ENCODE measurements around the gene CCDC33. TPM values are rescaled to one million over a fixed set of nuclear protein-coding genes. Genes with fewer than 3 reads are reported as not detected.

CCDC33 gene
- total RNA-seq, 1 experiment from 2014 or later: 10.6 TPM

DNA sequence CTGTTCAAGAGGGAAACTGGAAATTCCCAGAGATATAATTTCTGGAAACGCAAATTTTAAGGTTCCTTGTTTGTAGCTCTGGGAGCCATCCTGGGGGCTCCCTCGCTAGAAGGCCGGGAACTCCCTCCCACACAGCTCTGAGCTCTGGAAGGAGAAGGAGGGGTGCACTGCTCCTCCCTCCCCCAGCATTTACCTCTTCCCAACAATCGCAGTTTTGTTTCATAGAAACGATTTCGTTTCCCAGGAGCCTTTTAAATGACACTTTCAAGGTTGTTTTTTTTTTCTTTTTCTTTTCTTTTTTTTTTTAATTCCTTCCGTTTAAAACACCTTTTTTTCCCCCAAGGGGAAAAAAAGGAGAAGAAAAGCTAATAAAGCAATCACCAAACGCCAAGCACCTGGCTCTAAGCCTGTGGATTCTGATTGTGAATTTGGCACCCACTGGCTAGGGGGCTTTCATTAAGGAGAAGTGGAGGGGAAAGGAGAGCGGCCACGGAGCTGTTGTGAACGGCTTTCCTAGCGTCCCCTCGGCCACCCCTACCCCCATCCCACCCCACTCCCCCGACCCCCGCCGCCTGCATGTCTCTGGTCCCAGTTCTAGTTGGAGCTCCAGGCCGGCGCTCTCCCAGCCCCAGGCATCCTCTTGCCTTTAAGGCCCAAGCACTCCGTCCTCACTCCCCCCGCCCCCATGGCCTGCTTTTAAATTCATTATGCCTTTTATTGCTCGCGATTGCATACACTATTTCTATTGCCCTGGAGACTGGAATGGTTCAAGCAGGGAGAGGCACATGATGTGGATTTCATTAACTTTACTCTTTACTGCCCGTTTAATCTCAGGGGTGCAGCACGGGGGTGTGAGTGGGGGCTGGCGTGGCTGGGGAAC, 13.6 kb upstream of the CCDC33 start:
- H3K4me3 Mint-ChIP-seq: peak overlapping the region; percentile 49
- DNase-seq (ENCODE audit: low spot score) (no peak), ATAC-seq (no peak)
- peaks cover 54% of the 10 kb centered on the region for H3K4me1 Mint-ChIP-seq
- TF ChIP-seq JUN (CRISPR knock-in tag; IDR thresholded peaks at IDR 0.05) (no peak), PRRX2 (CRISPR knock-in tag; IDR thresholded peaks at IDR 0.05) (no peak), HMGA2 (CRISPR knock-in tag; IDR thresholded peaks at IDR 0.05) (no peak), IRF2 (CRISPR knock-in tag; IDR thresholded peaks at IDR 0.05; ENCODE audit: borderline replicate concordance, low read depth) (no peak), ZNF121 (CRISPR knock-in tag; IDR thresholded peaks at IDR 0.05) (no peak), ZNF219 (CRISPR knock-in tag; IDR thresholded peaks at IDR 0.05; ENCODE audit: borderline replicate concordance) (no peak), SOX15 (CRISPR knock-in tag; IDR thresholded peaks at IDR 0.05) (no peak), NR1H2 (CRISPR knock-in tag; IDR thresholded peaks at IDR 0.05) (no peak), ZNF232 (CRISPR knock-in tag; IDR thresholded peaks at IDR 0.05) (no peak), RORB (CRISPR knock-in tag; IDR thresholded peaks at IDR 0.05) (no peak), CREM (CRISPR knock-in tag; IDR thresholded peaks at IDR 0.05) (no peak), SMAD4 (CRISPR knock-in tag; IDR thresholded peaks at IDR 0.05) (no peak)
- TF ChIP-seq, protein P1, sequence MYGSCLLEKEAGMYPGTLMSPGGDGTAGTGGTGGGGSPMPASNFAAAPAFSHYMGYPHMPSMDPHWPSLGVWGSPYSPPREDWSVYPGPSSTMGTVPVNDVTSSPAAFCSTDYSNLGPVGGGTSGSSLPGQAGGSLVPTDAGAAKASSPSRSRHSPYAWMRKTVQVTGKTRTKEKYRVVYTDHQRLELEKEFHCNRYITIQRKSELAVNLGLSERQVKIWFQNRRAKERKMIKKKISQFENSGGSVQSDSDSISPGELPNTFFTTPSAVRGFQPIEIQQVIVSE (CRISPR knock-in tag; IDR thresholded peaks at IDR 0.05; ENCODE audit: borderline replicate concordance): no peak
- TF ChIP-seq, protein P2, sequence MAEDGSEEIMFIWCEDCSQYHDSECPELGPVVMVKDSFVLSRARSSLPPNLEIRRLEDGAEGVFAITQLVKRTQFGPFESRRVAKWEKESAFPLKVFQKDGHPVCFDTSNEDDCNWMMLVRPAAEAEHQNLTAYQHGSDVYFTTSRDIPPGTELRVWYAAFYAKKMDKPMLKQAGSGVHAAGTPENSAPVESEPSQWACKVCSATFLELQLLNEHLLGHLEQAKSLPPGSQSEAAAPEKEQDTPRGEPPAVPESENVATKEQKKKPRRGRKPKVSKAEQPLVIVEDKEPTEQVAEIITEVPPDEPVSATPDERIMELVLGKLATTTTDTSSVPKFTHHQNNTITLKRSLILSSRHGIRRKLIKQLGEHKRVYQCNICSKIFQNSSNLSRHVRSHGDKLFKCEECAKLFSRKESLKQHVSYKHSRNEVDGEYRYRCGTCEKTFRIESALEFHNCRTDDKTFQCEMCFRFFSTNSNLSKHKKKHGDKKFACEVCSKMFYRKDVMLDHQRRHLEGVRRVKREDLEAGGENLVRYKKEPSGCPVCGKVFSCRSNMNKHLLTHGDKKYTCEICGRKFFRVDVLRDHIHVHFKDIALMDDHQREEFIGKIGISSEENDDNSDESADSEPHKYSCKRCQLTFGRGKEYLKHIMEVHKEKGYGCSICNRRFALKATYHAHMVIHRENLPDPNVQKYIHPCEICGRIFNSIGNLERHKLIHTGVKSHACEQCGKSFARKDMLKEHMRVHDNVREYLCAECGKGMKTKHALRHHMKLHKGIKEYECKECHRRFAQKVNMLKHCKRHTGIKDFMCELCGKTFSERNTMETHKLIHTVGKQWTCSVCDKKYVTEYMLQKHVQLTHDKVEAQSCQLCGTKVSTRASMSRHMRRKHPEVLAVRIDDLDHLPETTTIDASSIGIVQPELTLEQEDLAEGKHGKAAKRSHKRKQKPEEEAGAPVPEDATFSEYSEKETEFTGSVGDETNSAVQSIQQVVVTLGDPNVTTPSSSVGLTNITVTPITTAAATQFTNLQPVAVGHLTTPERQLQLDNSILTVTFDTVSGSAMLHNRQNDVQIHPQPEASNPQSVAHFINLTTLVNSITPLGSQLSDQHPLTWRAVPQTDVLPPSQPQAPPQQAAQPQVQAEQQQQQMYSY (CRISPR knock-in tag; IDR thresholded peaks at IDR 0.05): no peak
- TF ChIP-seq, protein P3, sequence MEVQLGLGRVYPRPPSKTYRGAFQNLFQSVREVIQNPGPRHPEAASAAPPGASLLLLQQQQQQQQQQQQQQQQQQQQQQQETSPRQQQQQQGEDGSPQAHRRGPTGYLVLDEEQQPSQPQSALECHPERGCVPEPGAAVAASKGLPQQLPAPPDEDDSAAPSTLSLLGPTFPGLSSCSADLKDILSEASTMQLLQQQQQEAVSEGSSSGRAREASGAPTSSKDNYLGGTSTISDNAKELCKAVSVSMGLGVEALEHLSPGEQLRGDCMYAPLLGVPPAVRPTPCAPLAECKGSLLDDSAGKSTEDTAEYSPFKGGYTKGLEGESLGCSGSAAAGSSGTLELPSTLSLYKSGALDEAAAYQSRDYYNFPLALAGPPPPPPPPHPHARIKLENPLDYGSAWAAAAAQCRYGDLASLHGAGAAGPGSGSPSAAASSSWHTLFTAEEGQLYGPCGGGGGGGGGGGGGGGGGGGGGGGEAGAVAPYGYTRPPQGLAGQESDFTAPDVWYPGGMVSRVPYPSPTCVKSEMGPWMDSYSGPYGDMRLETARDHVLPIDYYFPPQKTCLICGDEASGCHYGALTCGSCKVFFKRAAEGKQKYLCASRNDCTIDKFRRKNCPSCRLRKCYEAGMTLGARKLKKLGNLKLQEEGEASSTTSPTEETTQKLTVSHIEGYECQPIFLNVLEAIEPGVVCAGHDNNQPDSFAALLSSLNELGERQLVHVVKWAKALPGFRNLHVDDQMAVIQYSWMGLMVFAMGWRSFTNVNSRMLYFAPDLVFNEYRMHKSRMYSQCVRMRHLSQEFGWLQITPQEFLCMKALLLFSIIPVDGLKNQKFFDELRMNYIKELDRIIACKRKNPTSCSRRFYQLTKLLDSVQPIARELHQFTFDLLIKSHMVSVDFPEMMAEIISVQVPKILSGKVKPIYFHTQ (CRISPR knock-in tag; IDR thresholded peaks at IDR 0.05): no peak
- TF ChIP-seq, protein P4, sequence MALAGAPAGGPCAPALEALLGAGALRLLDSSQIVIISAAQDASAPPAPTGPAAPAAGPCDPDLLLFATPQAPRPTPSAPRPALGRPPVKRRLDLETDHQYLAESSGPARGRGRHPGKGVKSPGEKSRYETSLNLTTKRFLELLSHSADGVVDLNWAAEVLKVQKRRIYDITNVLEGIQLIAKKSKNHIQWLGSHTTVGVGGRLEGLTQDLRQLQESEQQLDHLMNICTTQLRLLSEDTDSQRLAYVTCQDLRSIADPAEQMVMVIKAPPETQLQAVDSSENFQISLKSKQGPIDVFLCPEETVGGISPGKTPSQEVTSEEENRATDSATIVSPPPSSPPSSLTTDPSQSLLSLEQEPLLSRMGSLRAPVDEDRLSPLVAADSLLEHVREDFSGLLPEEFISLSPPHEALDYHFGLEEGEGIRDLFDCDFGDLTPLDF (CRISPR knock-in tag; IDR thresholded peaks at IDR 0.05): no peak
- TF ChIP-seq, protein P5, sequence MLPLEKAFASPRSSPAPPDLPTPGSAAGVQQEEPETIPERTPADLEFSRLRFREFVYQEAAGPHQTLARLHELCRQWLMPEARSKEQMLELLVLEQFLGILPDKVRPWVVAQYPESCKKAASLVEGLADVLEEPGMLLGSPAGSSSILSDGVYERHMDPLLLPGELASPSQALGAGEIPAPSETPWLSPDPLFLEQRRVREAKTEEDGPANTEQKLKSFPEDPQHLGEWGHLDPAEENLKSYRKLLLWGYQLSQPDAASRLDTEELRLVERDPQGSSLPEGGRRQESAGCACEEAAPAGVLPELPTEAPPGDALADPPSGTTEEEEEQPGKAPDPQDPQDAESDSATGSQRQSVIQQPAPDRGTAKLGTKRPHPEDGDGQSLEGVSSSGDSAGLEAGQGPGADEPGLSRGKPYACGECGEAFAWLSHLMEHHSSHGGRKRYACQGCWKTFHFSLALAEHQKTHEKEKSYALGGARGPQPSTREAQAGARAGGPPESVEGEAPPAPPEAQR (CRISPR knock-in tag; IDR thresholded peaks at IDR 0.05): no peak
- TF ChIP-seq, protein P6, sequence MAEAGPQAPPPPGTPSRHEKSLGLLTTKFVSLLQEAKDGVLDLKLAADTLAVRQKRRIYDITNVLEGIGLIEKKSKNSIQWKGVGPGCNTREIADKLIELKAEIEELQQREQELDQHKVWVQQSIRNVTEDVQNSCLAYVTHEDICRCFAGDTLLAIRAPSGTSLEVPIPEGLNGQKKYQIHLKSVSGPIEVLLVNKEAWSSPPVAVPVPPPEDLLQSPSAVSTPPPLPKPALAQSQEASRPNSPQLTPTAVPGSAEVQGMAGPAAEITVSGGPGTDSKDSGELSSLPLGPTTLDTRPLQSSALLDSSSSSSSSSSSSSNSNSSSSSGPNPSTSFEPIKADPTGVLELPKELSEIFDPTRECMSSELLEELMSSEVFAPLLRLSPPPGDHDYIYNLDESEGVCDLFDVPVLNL (CRISPR knock-in tag; IDR thresholded peaks at IDR 0.05; ENCODE audit: borderline replicate concordance, low read depth): no peak
- TF ChIP-seq, protein P7, sequence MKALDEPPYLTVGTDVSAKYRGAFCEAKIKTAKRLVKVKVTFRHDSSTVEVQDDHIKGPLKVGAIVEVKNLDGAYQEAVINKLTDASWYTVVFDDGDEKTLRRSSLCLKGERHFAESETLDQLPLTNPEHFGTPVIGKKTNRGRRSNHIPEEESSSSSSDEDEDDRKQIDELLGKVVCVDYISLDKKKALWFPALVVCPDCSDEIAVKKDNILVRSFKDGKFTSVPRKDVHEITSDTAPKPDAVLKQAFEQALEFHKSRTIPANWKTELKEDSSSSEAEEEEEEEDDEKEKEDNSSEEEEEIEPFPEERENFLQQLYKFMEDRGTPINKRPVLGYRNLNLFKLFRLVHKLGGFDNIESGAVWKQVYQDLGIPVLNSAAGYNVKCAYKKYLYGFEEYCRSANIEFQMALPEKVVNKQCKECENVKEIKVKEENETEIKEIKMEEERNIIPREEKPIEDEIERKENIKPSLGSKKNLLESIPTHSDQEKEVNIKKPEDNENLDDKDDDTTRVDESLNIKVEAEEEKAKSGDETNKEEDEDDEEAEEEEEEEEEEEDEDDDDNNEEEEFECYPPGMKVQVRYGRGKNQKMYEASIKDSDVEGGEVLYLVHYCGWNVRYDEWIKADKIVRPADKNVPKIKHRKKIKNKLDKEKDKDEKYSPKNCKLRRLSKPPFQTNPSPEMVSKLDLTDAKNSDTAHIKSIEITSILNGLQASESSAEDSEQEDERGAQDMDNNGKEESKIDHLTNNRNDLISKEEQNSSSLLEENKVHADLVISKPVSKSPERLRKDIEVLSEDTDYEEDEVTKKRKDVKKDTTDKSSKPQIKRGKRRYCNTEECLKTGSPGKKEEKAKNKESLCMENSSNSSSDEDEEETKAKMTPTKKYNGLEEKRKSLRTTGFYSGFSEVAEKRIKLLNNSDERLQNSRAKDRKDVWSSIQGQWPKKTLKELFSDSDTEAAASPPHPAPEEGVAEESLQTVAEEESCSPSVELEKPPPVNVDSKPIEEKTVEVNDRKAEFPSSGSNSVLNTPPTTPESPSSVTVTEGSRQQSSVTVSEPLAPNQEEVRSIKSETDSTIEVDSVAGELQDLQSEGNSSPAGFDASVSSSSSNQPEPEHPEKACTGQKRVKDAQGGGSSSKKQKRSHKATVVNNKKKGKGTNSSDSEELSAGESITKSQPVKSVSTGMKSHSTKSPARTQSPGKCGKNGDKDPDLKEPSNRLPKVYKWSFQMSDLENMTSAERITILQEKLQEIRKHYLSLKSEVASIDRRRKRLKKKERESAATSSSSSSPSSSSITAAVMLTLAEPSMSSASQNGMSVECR (CRISPR knock-in tag; IDR thresholded peaks at IDR 0.05; ENCODE audit: borderline replicate concordance): no peak
- H3K9me3 Mint-ChIP-seq: no peaks in the 10 kb centered on the region
- peaks cover 90% of the 10 kb centered on the region for H3K27me3 Mint-ChIP-seq (ENCODE audit: low read depth)
- ChIA-PET POLR2A (interaction anchor here (0.7 kb wide), 1 partner anchor 260 kb away, joined by 3 read pairs; no protein-coding TSS in a partner anchor), CTCF (interaction anchor here (0.6 to 5.5 kb wide), 20 partner anchors 10 to 250 kb away, joined by 3 to 53 read pairs (median 6); partner anchors contain the start of genes ISLR2 and STRA6)
- no peak overlapping the region for H3K27ac Mint-ChIP-seq
- no peaks in the 10 kb centered on the region for H3K36me3 Mint-ChIP-seq

Measured in WTC11 (cell line).